Transverse colon (tissue), 4 donors: Measurements from ENCODE around the gene B4GALNT3. TPM values are rescaled to one million over a fixed set of nuclear protein-coding genes. Genes with fewer than 3 reads are reported as not detected.

Experiments used
- DNase-seq: peaks from one replicate; pipeline ENCODE4 v3.0.0-alpha.2; 2019
- H3K27ac ChIP-seq, 4 donors: fragments of 200-600 bp; sonication (generic); 2 replicates each; pipeline ENCODE4 v1.5.1; 2016 to 2018; ENCODE audit warnings: inconsistent platforms in 4 of 4
- H3K27me3 ChIP-seq: fragments of 200-600 bp; sonication (generic); 2 replicates; pipeline ENCODE4 v1.5.1; 2017; ENCODE audit warnings: inconsistent platforms
- H3K36me3 ChIP-seq, 4 donors: fragments of 200-600 bp; sonication (generic); 2 replicates each; pipeline ENCODE4 v1.5.1; 2017 to 2019; ENCODE audit warnings: inconsistent platforms in 4 of 4
- H3K4me1 ChIP-seq, 4 donors: fragments of 200-600 bp; sonication (generic); 2 replicates each; pipeline ENCODE4 v1.5.1; 2017 to 2020; ENCODE audit warnings: inconsistent platforms in 4 of 4
- H3K4me3 ChIP-seq, 4 donors: fragments of 200-600 bp; sonication (generic); 1 replicate in 1 of 4; 2 replicates in 3 of 4; pipeline versions ENCODE4 v1.5.1 to v1.6.1; 2017 to 2019; ENCODE audit warnings: inconsistent platforms in 4 of 4
- H3K9me3 ChIP-seq, 2 donors: fragments of 200-600 bp; sonication (generic); 2 replicates each; pipeline ENCODE4 v1.5.1; 2017 to 2019; ENCODE audit warnings: inconsistent platforms in 2 of 2
- CTCF ChIP-seq, 5 experiments: fragments of 200-600 bp in 3 of 5; fragments of 450-650 bp in 2 of 5; sonication (generic) in 3 of 5; IDR thresholded peaks; 1 replicate in 2 of 5; 2 replicates in 3 of 5; pipeline ENCODE4 v1.5.1; 2016 to 2017; ENCODE audit warnings: antibody characterized with exemption in 5 of 5, inconsistent platforms in 3 of 5, mild to moderate bottlenecking in 2 of 5, moderate library complexity in 1 of 5
- EP300 ChIP-seq: sonication (generic); formaldehyde crosslinking; IDR thresholded peaks from one replicate; pipeline ENCODE4 v1.6.1; 2017; ENCODE audit warnings: antibody characterized with exemption, low read depth
- POLR2A ChIP-seq: fragments of 450-650 bp; IDR thresholded peaks from one replicate; pipeline ENCODE4 v1.6.1; 2016; ENCODE audit warnings: antibody characterized with exemption, mild to moderate bottlenecking, moderate library complexity
- POLR2AphosphoS5 ChIP-seq, 3 donors: sonication (generic); formaldehyde crosslinking; IDR thresholded peaks; one replicate each; pipeline ENCODE4 v1.6.1; 2016; ENCODE audit warnings: antibody characterized with exemption in 3 of 3
- WGBS, 2 donors: methylation state at CpG; one replicate each; pipeline ENCODE4 v1.1.5; 2018; ENCODE audit warnings: low coverage in 1 of 2; 5-methylcytosine and 5-hydroxymethylcytosine counted together
- in situ Hi-C, 4 donors: fragments of 200-750 bp; cut with MboI; loops; one replicate each; pipeline versions ENCODE4 v1.15.0 to v1.15.1; 2017; ENCODE audit warnings: low sequenced_read_pairs in 3 of 4, low pct_ligation_motif_present in 1 of 4, low pct_unique_long_range_greater_than_20kb in 1 of 4
- intact Hi-C: fragments of 100-400 bp; cut with DNase I; formaldehyde crosslinking; loops from one replicate; pipeline ENCODE4 v1.15.1; 2023; ENCODE audit warnings: low total_unique reads
- total RNA-seq, 4 donors: library from RNA; depleted of rRNA; stranded (reverse); fragments of >200 nt; gene quantifications; one replicate each; pipeline ENCODE4 v1.1.0, GENCODE V29; 2016

The B4GALNT3 gene
- total RNA-seq, 4 donors from 2014 or later = 49.8 to 166 (median 93.4) TPM

GRCh38 chr12:530821-531220, 71.1 kb downstream of the B4GALNT3 start:
- Histone ChIP-seq H3K9me3 (no peaks in the 10 kb centered on the region), H3K36me3 (no peaks in the 10 kb centered on the region), H3K4me1 (peaks cover 0 to 4% (median 0%) of the 10 kb centered on the region in 4 donors), H3K4me3 (no peak overlapping the region), H3K27ac (peak overlapping the region in 3 of 4 donors; percentile 23 to 58 (median 32)), H3K27me3 (no peaks in the 10 kb centered on the region)
- intact Hi-C loops = no loop called here
- in situ Hi-C loops = loop anchor here in 1 of 4 donors (10.0 kb wide), 1 partner anchor 66 kb away; no protein-coding TSS in a partner anchor
- DNase-seq = no peak
- TF ChIP-seq CTCF (IDR thresholded peaks at IDR 0.05) = no peak
- TF ChIP-seq POLR2A = no peak
- no peak for TF ChIP-seq EP300
- no peak for TF ChIP-seq POLR2AphosphoS5 (IDR thresholded peaks at IDR 0.05)
- WGBS, 2 donors = 74 to 96% methylated on average over 2 to 6 of the region's 6 CpGs

GRCh38 chr12:531951-532585, 72.3 kb downstream of the B4GALNT3 start:
- Histone ChIP-seq H3K4me1 (peaks cover 0 to 8% (median 2%) of the 10 kb centered on the region in 4 donors), H3K27ac (no peak overlapping the region), H3K4me3 (no peak overlapping the region), H3K36me3 (no peaks in the 10 kb centered on the region), H3K27me3 (no peaks in the 10 kb centered on the region), H3K9me3 (no peaks in the 10 kb centered on the region)
- TF ChIP-seq CTCF (IDR thresholded peaks at IDR 0.05) (no peak), POLR2AphosphoS5 (IDR thresholded peaks at IDR 0.05) (no peak), EP300 (no peak), POLR2A (no peak)
- 72 to 78% methylated on average over 3 of the region's 3 CpGs for WGBS, 2 donors
- DNase-seq = no peak
- in situ Hi-C loops = loop anchor here in 1 of 4 donors (10.0 kb wide), 1 partner anchor 67 kb away; no protein-coding TSS in a partner anchor
- intact Hi-C loops = no loop called here

- intact Hi-C loops (no loop called here), in situ Hi-C loops (loop anchor here in 1 of 4 donors (10.0 kb wide), 1 partner anchor 68 kb away; no protein-coding TSS in a partner anchor)
- no peaks in the 10 kb centered on the region for H3K27me3 ChIP-seq
- no peak overlapping the region for H3K27ac ChIP-seq
- no peak overlapping the region for H3K4me3 ChIP-seq
- no peaks in the 10 kb centered on the region for H3K36me3 ChIP-seq
- 86% methylated on average over 9 of the region's 9 CpGs; no CpG with 5 or more reads in 1 of the 2 donors for WGBS, 2 donors
- DNase-seq = no peak
- H3K9me3 ChIP-seq = no peaks in the 10 kb centered on the region
- peaks cover 0 to 13% (median 5%) of the 10 kb centered on the region in 4 donors for H3K4me1 ChIP-seq
- TF ChIP-seq POLR2AphosphoS5 (IDR thresholded peaks at IDR 0.05) (no peak), CTCF (IDR thresholded peaks at IDR 0.05) (no peak), EP300 (no peak), POLR2A (no peak)
Observed at GRCh38 chr12:532908-533565, 73.3 kb downstream of the B4GALNT3 start.

GRCh38 chr12:533718-534117, 74.0 kb downstream of the B4GALNT3 start:
- 94% methylated on average over 14 of the region's 14 CpGs; no CpG with 5 or more reads in 1 of the 2 donors for WGBS, 2 donors

More at GRCh38 chr12:533718-534117, 74.0 kb downstream of the B4GALNT3 start:
- Histone ChIP-seq H3K27me3 (no peaks in the 10 kb centered on the region), H3K9me3 (no peaks in the 10 kb centered on the region), H3K4me3 (no peak overlapping the region), H3K4me1 (peaks cover 2 to 20% (median 10%) of the 10 kb centered on the region in 4 donors), H3K36me3 (no peaks in the 10 kb centered on the region), H3K27ac (no peak overlapping the region)
- intact Hi-C loops (no loop called here), in situ Hi-C loops (loop anchor here in 1 of 4 donors (10.0 kb wide), 1 partner anchor 69 kb away; no protein-coding TSS in a partner anchor)
- TF ChIP-seq EP300 = no peak
- TF ChIP-seq POLR2A = no peak
- TF ChIP-seq POLR2AphosphoS5 (IDR thresholded peaks at IDR 0.05) = no peak
- no peak for TF ChIP-seq CTCF (IDR thresholded peaks at IDR 0.05)
- DNase-seq = no peak
